GM18505 (cell line): ENCODE data around the gene CCDC148.
"Not testable (repeated sequence)": the region's sequence is repeated elsewhere in the genome, so short reads cannot be mapped to it uniquely, and the experiment has no call there.

Experiments
- ATAC-seq: cut with Tn5 transposase; IDR thresholded peaks from one replicate; pipeline ENCODE4 v1.9.1; 2021; ENCODE audit not compliant: unreplicated experiment
- POLR2A ChIP-seq: IDR thresholded peaks from 4 replicates; pipeline ENCODE4 v1.6.1; 2011; ENCODE audit warnings: borderline replicate concordance; ENCODE audit not compliant: insufficient read depth, insufficient read length; ENCODE audit errors: extremely low read depth

CCDC148 gene

GRCh38 chr2:158243392-158243791, 213.2 kb downstream of the CCDC148 start:
- no peak for ATAC-seq
- no peak for TF ChIP-seq POLR2A

GRCh38 chr2:158242280-158242679, 214.3 kb downstream of the CCDC148 start:
- no peak for ATAC-seq
- TF ChIP-seq POLR2A, result no peak

DNA sequence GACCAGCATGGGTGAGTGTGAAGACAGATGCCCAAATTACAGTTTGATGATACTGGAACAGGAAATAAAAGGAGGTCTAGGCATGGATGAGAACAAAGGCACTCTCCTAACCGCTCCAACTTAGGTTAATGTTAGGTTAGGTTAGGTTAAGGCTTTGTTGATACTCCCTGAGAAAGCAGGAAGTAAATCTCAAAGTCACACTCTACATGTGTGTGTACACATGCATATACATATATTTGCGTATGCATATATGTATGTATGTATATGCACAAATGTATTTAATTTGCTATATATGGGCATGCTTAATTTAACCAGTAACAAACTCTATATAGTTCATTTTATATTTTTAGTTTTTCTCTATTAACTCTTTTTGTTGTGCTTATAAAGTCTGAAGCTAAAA, 215.6 kb downstream of the CCDC148 start:
- no peak for TF ChIP-seq POLR2A
- ATAC-seq, result no peak

GRCh38 chr2:158239271-158239670, 217.3 kb downstream of the CCDC148 start:
- ATAC-seq, result no peak
- no peak for TF ChIP-seq POLR2A

DNA sequence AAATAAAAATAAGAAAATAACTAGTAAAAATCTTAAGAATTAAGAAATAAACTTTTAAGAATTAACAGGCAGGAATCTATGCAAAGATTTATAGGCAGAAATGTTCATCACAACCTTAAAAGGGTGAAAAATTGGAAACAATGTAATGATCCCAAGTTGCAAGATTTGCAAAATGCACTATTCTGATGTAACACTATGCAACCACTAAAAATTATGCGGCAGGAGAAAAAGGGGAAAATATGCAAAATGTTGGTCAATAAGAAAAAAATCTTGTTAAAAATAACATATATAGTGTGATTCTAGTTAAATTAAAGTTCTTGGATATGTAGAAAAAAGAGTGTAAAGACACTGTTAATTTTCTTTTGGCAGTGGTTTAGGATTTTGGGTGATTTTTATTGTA, 222.1 kb downstream of the CCDC148 start:
- TF ChIP-seq POLR2A, result no peak
- no peak for ATAC-seq

- no peak for ATAC-seq
- no peak for TF ChIP-seq POLR2A
These were observed 224.1 kb downstream of the CCDC148 start for GRCh38 chr2:158232476-158232875.

DNA sequence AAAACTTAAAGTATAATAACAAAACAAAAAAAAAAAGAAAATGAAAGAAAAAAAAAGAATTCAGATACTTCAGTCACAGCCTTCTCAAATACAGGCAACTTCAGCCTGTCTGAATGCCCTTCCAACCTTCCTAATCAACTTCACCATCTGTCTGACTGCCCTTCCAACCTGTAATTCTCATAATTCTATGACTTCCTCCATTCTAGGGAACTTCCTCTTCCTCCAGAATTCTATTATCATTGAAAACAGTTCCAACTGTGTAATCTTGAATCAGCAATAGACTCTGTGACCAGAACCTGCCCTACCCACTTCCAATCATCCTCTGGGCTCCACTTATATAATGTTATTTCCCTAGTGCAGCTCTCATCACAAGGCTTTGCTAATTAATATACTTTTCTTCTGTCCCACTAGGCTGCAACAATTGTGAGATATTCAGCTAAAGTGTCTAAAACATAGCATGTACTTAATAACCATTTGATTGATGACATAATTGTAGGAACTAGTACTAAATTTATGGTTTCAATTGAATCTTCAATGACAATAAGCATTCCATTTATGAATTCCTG, 227.5 kb downstream of the CCDC148 start:
- no peak for ATAC-seq
- TF ChIP-seq POLR2A, result no peak

DNA sequence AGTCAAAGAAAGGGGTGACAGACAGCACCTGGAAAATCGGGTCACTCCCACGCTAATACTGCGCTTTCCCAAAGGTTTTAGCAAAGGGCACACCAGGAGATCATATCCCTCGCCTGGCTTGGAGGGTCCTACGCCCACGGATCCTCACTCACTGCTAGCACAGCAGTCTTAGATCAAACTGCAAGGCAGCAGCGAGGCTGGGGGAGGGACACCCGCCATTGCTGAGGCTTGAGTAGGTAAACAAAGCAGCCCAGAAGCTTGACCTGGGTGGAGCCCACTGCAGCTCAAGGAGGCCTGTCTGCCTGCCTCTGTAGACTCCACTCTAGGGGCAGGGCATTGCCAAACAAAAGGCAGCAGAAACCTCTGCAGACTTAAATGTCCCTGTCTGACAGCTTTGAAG, 233.5 kb downstream of the CCDC148 start:
- ATAC-seq, result not testable (repeated sequence)

- peak; percentile 78 for ATAC-seq
- TF ChIP-seq POLR2A, result no peak
These were observed 235.2 kb downstream of the CCDC148 start for GRCh38 chr2:158221063-158222020.

DNA sequence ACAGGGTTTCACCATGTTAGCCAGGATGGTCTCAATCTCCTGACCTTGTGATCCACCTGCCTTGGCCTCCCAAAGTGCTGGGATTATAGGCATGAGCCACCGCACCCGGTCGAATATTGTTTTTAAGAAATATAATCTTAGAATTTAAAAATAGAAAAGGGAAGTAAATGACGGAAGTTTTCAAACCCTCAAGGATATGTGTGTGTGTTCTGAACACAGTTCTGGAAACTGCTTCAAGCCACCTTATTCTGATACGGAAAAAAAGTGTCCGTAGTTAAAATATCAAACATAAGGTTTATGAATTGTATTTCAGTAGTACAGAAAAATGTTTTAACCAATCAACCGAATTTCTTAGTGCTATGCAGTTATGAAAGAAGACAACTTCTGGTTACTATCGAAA, 239.0 kb downstream of the CCDC148 start:
- no peak for TF ChIP-seq POLR2A

DNA sequence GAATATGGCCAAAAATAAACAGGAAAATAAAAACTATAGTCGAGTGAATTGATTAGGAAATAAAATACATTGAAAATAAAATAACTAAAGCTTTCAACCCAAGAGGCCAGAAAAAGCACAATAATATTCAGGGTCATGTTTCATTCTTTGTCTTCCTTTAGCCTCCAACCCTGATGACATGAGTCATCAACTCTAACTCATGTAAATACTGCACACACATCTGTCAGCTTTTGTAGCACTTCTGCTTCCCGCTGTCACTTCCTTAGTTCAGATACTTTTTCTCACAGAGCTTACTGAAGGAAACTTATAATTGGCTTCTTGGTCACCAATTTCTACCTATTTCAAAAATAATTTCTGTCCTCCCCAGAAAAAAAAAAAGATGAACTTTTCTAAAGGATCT, 242.1 kb downstream of the CCDC148 start:
- ATAC-seq, result peak; percentile 100
- no peak for TF ChIP-seq POLR2A

More for the DNA sequence above, 239.0 kb downstream of the CCDC148 start:
- ATAC-seq, result no peak

GRCh38 chr2:158213773-158214172, 242.8 kb downstream of the CCDC148 start:
- ATAC-seq, result no peak
- TF ChIP-seq POLR2A, result no peak

GRCh38 chr2:158212301-158212700, 244.3 kb downstream of the CCDC148 start:
- no peak for TF ChIP-seq POLR2A

GRCh38 chr2:158211502-158211901, 245.1 kb downstream of the CCDC148 start:
- no peak for TF ChIP-seq POLR2A
- ATAC-seq, result no peak

More at GRCh38 chr2:158212301-158212700, 244.3 kb downstream of the CCDC148 start:
- ATAC-seq, result no peak
